HG03159 (cell line): ENCODE measurements around the gene CFAP46.
"Not testable (repeated sequence)": the region's sequence is repeated elsewhere in the genome, so short reads cannot be mapped to it uniquely, and the experiment has no call there.

Source experiments
- ATAC-seq: cut with Tn5 transposase; IDR thresholded peaks from one replicate; pipeline ENCODE4 v1.9.1; 2021; ENCODE audit warnings: mild to moderate bottlenecking, moderate library complexity; ENCODE audit not compliant: unreplicated experiment

Gene CFAP46

DNA sequence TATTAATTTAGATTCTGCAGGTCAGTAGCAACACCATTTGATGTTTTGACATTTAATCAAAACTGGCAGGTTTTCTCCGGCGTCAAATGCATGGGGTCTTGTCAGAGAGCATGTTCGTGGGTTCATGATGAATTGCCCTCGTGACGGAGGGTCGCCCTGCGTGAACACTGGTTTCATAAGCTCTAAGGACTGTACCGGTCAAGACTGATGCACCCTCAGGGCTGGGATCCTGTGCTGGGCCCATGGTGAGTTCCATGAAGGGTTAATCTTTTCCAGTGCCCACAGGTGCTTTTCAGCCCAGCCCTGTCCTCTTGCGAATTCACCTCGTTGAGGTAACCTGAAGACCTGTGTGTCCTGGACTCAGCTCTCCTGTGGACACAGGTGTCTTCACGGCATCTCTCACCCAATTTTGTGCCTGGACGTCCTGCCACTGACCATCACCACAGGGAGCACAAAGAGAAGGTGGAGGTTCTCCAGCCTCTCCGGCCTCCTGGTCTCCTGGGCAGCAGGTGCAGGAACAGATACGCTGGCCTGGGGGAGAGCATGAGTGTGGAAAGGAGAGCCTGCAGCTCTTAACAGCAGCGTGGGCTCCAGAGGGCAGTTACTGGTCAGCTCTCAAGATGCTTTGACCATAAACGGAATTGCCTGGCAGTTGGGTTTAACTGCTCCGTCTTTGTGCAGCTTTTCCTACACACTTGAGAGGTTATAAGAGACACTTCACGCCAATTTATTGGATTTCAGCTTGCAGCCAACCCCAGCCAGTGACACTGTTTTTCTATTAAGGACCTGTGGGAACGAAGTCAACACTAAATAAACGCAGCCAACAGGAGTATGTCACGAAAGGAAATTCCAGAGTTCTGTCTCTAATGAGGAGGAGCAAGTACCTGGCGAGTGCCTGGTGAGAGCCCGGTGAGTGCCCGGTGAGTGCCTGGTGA lies 37.4 kb upstream of the CFAP46 start:
- no peak for ATAC-seq

DNA sequence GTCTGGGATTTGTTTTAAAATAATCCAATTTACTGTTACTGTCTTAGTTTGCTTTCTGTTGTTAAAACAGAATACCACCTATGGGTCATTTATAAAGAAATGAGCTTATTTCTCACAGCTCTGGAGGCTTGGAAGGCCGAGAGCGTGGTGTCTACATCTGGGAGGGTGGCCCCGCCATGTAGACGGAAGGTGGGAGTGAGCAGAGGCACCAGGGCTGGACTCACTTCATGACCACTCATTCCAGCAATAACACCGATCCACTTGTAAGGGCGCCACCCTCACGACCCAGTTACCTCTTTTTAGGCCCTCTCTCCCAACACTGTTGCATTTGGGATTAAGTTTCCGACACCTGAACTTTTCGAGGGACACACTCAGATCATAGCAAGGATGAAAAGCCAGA lies 36.2 kb upstream of the CFAP46 start:
- ATAC-seq, result no peak

DNA sequence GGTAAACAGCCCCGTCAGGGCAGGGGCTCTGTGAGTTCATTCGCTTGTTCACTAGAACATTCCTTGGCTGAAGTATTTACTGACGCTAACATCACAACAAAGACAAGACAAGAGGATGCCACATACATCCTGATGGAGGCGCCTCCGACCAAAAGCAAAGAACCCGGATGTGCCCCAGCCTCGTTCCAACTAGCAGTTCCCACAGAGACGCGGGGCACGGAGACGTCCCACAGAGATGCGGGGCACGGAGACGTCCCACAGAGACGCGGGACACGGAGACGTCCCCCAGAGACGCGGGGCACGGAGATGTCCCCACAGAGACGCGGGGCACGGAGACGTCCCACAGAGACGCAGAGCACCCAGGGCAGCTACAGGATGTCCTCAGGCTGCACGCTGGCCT lies 35.4 kb upstream of the CFAP46 start:
- ATAC-seq, result no peak

DNA sequence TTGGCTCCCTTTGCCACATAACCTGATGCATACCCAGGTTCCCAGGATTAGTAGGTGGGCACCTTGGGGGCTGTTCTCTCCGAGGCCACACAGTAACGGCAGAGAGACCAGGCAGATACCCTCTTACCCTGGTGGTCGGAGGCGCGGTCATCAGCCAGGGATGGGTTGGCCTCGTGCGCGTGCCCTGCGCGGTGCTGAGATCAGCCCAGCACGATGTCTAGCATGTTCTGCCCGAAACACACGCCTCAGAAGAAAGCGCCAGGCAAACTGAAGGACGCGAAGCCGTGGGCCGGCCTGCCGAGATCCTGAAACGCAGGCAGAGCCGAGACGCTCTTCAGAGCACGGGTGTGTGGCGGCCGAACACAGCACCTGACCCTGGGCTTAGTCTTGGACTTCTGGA lies 34.7 kb upstream of the CFAP46 start:
- ATAC-seq, result no peak

DNA sequence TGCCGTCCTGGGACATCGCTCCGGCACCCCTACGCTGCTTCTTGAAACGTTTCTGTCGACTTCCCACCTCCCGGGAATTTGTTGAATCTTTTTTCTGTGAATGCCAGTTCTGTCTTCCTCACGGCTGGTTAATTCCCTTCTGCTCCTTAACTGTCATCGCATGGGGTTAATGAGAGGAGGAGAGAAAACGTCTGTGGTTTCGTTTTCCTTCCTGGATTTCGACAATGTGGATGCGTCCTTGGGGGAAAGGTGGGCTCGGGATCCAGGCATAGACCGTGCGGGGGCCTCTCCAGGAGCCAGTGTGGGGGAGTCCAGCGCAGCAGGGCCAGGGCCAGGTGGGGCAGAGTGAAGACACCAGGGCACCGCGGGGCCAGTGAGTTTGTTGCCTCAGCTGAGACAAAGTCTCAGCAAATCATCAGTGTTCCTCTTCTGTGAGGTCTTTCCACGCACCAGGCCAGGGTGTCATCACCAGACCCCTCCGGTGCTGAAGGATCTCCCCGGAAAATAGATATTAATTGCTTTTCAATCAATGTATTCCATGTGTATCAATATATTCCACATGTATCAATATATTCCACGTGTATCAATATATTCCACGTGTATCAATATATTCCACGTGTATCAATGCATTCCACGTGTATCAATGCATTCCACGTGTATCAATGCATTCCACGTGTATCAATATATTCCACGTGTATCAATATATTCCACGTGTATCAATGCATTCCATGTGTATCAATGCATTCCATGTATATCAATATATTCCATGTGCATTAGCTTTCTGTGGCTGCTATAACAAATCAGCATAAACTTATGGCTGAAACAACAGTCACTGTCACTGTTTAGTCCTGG lies 33.7 kb upstream of the CFAP46 start:
- ATAC-seq, result no peak

DNA sequence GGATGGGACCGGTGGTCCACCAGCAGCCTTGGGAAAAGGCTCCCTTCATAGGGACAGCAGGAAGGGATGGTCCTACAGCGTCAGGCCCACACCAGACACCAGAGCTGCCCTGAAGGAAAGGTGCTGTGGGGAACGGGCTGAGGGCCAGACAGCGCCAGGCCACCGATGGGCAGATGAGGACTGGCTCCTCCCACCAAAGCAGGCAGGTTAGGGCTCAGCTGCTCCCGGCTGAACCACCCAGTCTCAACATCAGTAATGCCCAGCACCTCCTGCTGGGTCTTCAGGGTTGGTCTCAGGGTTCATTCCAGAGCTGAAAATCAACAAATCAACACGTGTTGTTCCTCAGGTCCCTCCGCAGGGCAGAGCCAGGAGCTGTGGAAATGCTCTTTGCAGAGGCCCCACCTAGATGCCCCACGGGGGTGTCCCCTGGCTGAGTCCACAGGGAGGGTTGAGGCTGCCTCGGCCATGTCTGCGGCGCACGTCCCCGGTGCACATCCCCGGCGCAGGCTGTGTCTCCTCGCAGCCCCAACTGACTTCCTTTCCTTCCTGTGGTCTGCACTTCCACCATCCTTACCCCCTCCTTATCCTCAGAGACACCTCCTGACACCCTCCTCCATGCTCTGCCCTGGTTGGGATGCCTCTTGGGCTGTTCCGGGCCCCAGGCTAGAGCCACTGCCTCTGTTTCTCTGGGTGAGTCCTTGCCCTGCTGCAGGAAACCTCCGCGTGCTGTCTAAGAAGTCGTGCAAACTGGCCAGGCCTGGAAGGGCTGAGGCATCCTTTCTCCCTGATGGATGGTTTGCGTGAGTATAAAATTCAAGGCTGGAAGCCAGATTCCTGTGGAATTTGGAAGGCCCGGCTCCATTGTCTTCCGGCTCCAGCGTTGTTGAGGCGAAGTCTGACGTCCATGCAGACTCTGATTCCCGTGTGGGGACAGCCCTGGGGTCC lies 32.8 kb upstream of the CFAP46 start:
- no peak for ATAC-seq

DNA sequence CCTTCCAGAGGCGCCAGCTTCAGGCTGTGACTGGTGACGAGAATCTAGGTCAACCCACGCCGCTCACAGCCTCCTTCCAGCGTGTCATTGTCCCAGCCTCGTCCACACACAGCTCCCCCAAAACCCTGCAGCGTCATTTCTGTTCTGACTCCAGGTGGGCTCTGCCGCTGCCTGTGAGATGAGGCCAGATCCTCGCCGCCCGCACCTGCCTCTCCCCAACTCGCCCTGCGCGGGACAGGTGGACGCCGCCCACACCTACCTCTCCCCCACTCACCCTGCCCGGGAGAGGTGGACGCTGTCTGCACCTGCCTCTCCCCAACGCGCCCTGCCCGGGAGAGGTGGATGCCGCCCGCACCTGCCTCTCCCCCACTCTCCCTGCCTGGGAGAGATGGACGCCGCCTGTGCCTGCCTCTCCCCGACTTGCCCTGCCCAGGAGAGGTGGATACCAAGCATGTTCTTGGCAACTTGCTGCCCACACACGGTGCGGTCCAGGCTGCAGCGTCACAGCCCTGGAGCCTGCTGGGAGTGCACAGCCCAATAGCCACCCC lies 32.0 kb upstream of the CFAP46 start:
- ATAC-seq, result no peak

- no peak for ATAC-seq
These were observed 31.5 kb upstream of the CFAP46 start for GRCh38 chr10:132973903-132974241.

DNA sequence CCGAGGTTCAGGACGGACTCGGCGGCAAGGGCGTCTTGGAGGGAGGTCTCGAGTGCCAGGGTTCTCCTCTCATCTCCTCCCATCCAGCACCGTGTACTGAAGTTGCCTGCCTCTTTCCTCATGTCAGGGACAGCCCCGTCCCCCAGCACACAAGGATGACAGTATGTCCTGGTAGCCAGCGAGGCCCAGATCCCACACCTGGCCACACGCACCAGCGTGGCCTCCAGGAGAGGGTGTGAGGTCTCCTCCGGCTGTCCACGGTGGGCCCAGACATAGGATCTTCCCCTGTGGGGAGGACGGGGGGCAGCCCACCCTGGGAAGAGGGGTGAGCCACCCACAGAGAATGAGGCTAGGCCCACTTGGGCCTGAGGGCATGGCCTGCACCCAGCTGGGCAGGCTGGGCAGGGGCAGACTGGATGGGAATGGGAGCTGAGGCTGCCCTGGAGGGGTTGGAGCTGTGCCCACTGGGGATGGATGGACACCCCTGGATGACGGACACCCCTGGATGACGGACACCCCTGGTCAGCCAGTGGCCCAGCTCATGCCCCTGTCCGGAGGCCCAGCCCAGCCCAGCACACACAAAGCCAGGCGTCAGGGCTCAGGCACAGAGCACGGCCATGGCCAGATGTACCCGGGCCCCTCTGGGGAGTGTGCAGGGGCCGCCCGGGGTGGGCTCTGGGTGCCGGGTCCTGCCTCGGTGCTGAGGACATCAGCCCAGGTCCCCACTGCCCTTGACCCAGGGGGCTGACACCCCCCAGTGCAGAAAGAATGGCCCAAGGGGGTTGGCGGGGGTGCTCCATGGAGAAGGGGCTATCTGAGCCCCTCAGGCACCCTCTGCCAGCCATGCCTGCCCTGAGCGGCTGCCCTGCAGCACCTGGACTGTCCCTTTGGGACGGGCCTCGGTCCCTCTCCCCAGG lies 30.9 kb upstream of the CFAP46 start:
- no peak for ATAC-seq

GRCh38 chr10:132972149-132972985 lies 30.0 kb upstream of the CFAP46 start:
- ATAC-seq, result no peak

DNA sequence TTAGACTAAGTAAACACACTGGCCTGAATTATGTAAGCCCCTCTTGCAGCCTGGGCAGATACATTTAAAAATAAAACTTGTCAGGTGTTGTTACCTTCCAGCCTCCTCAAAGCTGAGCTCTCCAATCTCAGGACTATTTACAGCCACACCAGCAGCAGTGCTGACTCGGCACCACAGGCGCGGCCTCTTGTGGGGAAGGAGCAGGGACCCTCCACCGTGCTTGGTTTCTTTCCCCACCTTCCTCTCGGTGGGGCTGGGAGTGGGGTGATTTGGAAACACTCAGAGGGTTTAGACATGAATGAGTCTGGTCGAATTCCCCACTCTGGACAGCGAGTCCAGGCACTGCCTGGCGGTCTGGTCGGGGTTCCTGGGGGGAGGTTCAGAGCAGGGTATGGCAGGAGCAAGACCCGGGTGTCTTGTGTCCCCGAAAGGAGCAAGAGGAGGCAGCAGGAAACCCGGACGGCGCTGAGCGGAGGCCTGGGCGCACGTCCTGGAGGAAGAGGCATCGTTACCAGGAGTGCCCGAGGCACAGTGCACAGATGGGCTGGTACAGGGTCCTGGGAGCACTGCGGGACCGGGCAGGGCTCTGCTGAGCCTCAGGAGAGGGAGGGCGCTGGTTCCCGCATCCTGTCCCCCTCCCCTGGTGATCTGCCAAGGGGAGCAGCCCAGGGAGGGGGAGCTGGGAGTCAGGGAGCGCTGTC lies 29.2 kb upstream of the CFAP46 start:
- no peak for ATAC-seq

GRCh38 chr10:132970641-132971438 lies 28.5 kb upstream of the CFAP46 start:
- ATAC-seq, result no peak

DNA sequence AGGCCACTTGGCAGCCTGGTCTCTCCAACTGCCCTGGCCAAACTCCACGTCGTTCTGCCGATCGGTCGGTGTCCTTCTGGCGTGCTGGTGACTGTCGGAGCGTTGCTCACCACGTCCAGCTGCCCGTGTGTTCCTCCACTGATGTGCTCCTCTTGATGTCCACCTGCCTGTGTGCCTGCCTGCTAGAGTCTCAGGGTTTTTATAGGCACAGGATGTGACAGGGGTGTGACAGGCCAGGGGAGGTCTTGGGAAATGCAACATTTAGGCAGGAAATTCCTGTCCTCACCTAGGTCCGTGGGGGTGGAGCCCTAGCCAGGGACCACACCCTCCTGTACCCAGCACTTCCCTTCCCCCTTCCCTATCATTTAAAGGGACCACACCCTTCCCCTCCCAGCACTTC lies 25.2 kb upstream of the CFAP46 start:
- no peak for ATAC-seq

GRCh38 chr10:132965411-132966057 lies 23.2 kb upstream of the CFAP46 start:
- ATAC-seq, result no peak

DNA sequence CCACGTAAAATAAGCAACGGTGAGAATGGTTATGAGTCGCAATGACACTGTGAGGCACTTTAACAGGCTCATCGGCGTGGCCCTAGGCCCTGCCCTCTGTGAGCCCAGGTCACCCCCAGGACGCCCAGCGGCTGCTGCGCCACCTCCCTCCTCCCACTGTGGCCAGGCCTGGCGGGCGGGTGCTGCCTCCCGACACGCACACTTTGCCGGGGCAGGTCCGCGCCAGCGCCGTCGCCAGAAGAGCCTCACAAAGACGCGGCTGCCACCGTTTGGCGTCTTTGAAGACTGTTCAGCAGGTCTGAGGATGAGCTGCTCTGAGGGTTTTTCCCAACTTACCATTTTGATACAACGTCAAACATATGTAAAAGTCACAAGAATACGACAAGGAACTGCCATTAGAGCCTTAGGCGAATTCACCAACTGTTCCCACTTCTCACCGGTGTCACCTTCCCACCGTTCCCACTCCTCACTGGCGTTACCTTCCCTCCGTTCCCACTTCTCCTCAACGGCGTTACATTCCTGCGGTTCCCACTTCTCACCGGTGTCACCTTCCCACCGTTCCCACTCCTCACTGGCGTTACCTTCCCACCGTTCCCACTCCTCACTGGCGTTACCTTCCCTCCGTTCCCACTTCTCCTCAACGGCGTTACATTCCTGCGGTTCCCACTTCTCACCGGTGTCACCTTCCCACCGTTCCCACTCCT lies 22.5 kb upstream of the CFAP46 start:
- not testable (repeated sequence) for ATAC-seq

- no peak for ATAC-seq
These were observed 21.9 kb upstream of the CFAP46 start for GRCh38 chr10:132964231-132964630.
